ENCODE data around the gene ZBTB40. TPM values are rescaled to one million over a fixed set of nuclear protein-coding genes. Genes with fewer than 3 reads are reported as not detected.

Gene ZBTB40
- total RNA-seq, 4 donors from 2014 or later: 25.7 to 38.0 (median 32.5) TPM

- H3K36me3 ChIP-seq: no peaks in the 10 kb centered on the region
- H3K4me3 ChIP-seq: no peak overlapping the region
- no peak for DNase-seq
- no peak overlapping the region for H3K27ac ChIP-seq
- no peaks in the 10 kb centered on the region for H3K4me1 ChIP-seq
- TF ChIP-seq POLR2A (IDR thresholded peaks at IDR 0.05) (no peak), CTCF (IDR thresholded peaks at IDR 0.05) (no peak)
- H3K9me3 ChIP-seq: no peaks in the 10 kb centered on the region
- H3K27me3 ChIP-seq: no peaks in the 10 kb centered on the region
Measured at GRCh38 chr1:22570140-22570909, 118.7 kb downstream of the ZBTB40 start.

- TF ChIP-seq CTCF (IDR thresholded peaks at IDR 0.05): no peak
- no peak for TF ChIP-seq POLR2A (IDR thresholded peaks at IDR 0.05)
- no peak overlapping the region for H3K27ac ChIP-seq
- no peaks in the 10 kb centered on the region for H3K36me3 ChIP-seq
- H3K9me3 ChIP-seq: no peaks in the 10 kb centered on the region
- no peak overlapping the region for H3K4me3 ChIP-seq
- DNase-seq: no peak
- no peaks in the 10 kb centered on the region for H3K27me3 ChIP-seq
- no peaks in the 10 kb centered on the region for H3K4me1 ChIP-seq
Measured at GRCh38 chr1:22572818-22573217, 121.2 kb downstream of the ZBTB40 start.

- TF ChIP-seq POLR2A (IDR thresholded peaks at IDR 0.05) (no peak), CTCF (IDR thresholded peaks at IDR 0.05) (no peak)
- no peaks in the 10 kb centered on the region for H3K9me3 ChIP-seq
- H3K27me3 ChIP-seq: no peaks in the 10 kb centered on the region
- no peak overlapping the region for H3K27ac ChIP-seq
- DNase-seq: no peak
- H3K4me3 ChIP-seq: no peak overlapping the region
- H3K4me1 ChIP-seq: no peaks in the 10 kb centered on the region
- H3K36me3 ChIP-seq: no peaks in the 10 kb centered on the region
Measured at GRCh38 chr1:22573237-22573636, 121.6 kb downstream of the ZBTB40 start.

- DNase-seq: no peak
- H3K9me3 ChIP-seq: no peaks in the 10 kb centered on the region
- TF ChIP-seq CTCF (IDR thresholded peaks at IDR 0.05): no peak
- TF ChIP-seq POLR2A (IDR thresholded peaks at IDR 0.05): no peak
- H3K4me3 ChIP-seq: no peak overlapping the region
- no peaks in the 10 kb centered on the region for H3K27me3 ChIP-seq
- no peaks in the 10 kb centered on the region for H3K4me1 ChIP-seq
- no peaks in the 10 kb centered on the region for H3K36me3 ChIP-seq
- H3K27ac ChIP-seq: no peak overlapping the region
Measured at GRCh38 chr1:22575532-22576149, 124.0 kb downstream of the ZBTB40 start.

GRCh38 chr1:22576150-22576544, 124.5 kb downstream of the ZBTB40 start:
- H3K36me3 ChIP-seq: no peaks in the 10 kb centered on the region
- H3K4me1 ChIP-seq: no peaks in the 10 kb centered on the region
- no peak overlapping the region for H3K4me3 ChIP-seq
- H3K27ac ChIP-seq: no peak overlapping the region
- DNase-seq: no peak
- TF ChIP-seq CTCF (IDR thresholded peaks at IDR 0.05) (no peak), POLR2A (IDR thresholded peaks at IDR 0.05) (no peak)
- no peaks in the 10 kb centered on the region for H3K27me3 ChIP-seq
- H3K9me3 ChIP-seq: no peaks in the 10 kb centered on the region

Measured in Peyer's patch (tissue), 4 donors.